GM10248 (cell line): ENCODE results near the gene ARHGAP33.

Source experiments
- CTCF ChIA-PET: fragments of 300-600 bp; sonication (Branson Sonifier 250); formaldehyde crosslinking; extraction: SDS; loops from one replicate; lab custom pipeline; 2021; ENCODE audit warnings: antibody characterized with exemption; lab: Yijun Ruan, JAX
- POLR2A ChIA-PET: fragments of 350-650 bp; sonication (Branson Sonifier 250); formaldehyde crosslinking; extraction: SDS; loops from one replicate; lab custom pipeline; 2020; ENCODE audit warnings: antibody characterized with exemption; lab: Yijun Ruan, JAX
- DNase-seq: peaks from one replicate; pipeline ENCODE4 v3.0.0; 2012; ENCODE audit errors: extremely low spot score
- TF ChIP-seq, protein P1 (sequence below): IDR thresholded peaks from 2 replicates; pipeline ENCODE4 v1.5.1; 2012; ENCODE audit warnings: mild to moderate bottlenecking, low read depth; ENCODE audit errors: extremely low read depth, missing control alignments, control extremely low read depth

ARHGAP33 gene

DNA sequence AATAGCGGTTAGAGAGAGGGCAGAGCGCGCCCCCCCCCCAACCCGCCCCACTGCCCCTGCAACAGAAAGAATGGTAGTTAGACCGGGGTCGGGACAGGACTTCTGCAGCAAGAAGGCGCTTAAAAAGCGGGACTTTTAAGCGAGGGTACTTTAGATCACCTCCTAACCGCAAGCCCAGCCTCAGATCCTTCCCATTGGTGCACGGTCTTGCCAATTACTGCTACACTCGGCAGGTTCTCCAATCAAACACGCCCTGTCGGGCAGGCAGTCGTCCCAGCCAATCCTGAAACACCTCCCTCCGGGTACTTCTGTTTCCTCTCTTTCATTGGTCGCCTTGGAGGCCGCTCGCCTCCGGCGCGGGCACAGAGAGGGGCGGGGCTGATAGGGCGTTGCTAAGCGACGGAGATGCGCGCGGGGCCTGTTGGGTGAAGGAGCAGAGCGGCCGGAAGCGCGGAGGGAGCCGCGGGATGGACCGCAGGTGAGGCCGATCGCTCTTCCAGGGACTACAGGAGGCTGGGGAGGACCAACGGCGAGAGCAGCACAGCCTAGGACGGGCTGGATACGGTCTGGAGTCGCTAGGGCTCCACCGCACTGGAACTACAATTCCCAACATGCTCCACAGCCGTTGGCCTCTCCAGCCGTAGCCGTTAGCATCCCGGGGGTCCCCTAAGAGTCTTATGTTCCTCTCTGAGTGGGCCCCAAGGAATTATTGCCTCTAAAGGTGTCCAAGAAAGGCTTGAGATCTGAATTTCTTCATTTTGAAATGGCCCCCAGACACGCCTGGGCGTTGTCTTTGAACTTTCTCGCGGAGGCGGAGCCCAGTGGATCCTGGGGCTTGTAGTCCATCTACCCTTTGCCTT is 17.4 kb upstream of the ARHGAP33 start, which contains the start of gene PROSER3:
Gene PROSER3 (plus strand): TSS at position 428 of the 860 bp plus-strand sequence. CDS start 40 bp downstream, at position 468.
- ChIA-PET CTCF (no interaction called here), POLR2A (no interaction called here)
- TF ChIP-seq, protein P1, sequence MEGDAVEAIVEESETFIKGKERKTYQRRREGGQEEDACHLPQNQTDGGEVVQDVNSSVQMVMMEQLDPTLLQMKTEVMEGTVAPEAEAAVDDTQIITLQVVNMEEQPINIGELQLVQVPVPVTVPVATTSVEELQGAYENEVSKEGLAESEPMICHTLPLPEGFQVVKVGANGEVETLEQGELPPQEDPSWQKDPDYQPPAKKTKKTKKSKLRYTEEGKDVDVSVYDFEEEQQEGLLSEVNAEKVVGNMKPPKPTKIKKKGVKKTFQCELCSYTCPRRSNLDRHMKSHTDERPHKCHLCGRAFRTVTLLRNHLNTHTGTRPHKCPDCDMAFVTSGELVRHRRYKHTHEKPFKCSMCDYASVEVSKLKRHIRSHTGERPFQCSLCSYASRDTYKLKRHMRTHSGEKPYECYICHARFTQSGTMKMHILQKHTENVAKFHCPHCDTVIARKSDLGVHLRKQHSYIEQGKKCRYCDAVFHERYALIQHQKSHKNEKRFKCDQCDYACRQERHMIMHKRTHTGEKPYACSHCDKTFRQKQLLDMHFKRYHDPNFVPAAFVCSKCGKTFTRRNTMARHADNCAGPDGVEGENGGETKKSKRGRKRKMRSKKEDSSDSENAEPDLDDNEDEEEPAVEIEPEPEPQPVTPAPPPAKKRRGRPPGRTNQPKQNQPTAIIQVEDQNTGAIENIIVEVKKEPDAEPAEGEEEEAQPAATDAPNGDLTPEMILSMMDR: no peak
- peak; percentile 99 for DNase-seq

DNA sequence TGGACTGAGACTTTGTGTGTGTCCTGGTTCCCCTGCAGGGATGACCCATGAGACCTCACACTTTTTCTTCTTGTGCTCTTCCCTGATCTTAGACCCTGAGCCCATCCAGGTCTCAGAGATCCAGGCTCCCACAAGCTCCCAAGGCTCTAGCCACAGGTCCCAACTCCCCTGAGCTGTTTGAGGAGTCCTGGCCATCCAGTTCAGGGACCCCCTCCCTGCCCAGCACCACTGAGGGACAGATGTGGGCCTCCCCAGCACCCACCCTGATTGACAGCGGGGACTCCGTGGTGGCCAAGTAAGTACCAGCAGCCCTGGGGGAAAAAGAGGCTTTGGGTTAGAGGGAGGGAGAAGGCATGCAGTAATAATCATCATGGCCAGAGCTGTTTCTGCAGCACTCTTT is 15.7 kb upstream of the ARHGAP33 start:
- no peak for DNase-seq
- TF ChIP-seq, protein P1: no peak
- CTCF ChIA-PET: interaction anchor here (1.4 kb wide), 1 partner anchor 15 kb away, joined by 3 read pairs; the partner anchor contains the start of genes PSENEN and U2AF1L4
- POLR2A ChIA-PET: no interaction called here

DNA sequence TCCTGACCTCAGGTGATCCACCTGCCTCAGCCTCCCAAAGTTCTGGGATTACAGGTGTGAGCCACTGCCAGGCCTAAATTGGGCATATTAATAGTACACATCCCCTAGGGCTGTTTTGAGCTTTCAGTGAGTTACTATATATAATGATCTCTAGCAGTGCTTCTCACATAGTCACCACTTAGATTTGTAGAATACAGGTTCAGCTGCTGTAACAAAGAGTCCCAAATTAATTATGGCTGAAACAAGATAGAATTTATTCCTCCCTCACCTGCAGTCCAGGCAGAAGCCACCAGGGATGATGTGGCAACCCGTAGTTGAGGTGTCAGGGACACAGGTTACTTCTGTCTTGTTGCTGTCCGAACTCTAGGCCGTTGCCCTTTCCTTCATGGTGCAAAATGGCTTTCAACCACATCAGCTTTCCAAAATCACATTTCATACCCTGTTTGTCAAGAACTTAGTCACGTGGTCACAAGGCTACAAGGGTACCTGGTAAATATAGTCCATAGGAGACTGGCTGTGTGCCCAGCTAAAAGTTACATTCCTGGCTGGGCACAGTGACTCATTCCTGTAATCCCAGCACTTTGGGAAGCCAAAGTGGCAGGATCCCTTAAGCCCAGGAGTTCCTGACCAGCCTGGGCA is 14.5 kb upstream of the ARHGAP33 start:
- POLR2A ChIA-PET: no interaction called here
- CTCF ChIA-PET: interaction anchor here (0.7 to 1.4 kb wide), 2 partner anchors 8 to 16 kb away, joined by 3 read pairs; partner anchors contain the start of genes PSENEN and U2AF1L4
- no peak for DNase-seq
- TF ChIP-seq, protein P1: no peak

DNA sequence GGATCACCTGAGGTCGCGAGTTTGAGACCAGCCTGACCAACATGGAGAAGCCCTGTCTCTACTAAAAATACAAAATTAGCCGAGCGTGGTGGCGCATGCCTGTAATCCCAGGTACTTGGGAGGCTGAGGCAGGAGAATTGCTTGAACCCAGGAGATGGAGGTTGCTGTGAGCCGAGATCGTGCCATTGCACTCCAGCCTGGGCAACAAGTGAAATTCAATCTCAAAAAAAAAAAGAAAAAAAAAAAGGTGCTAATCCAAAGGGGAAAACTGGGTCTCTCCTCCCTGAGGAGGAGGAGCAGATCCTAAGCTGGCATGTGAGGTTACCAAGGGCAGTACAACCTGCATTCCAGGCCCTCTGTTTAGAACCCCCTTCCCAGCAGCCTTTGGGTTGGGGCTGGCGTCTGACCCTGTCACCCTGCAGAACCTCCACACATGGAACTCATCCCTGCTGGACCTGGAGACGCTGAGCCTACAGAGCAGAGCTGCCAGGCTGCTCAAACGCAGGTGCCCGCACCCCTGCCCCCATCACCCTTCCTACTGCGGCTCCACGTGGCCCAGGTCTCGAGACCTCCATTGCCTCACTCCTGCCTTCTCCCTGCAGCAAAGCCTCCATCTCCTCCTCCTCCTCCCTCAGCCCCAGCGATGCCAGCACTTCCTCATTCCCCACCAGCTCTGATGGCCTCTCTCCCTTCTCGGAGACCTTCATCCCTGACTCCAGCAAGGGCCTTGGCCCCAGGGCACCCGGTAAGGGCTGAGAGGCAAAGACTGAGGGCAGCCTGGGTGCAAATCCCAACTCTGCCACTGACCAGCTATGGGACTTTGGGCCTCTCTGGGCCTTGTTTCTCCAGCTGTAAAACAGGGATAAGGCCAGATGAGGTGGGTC is 10.7 kb upstream of the ARHGAP33 start:
- ChIA-PET POLR2A (no interaction called here), CTCF (interaction anchor here (1.2 kb wide), 1 partner anchor 17 kb away, joined by 3 read pairs; the partner anchor contains the start of gene LIN37)
- TF ChIP-seq, protein P1: no peak
- no peak for DNase-seq

DNA sequence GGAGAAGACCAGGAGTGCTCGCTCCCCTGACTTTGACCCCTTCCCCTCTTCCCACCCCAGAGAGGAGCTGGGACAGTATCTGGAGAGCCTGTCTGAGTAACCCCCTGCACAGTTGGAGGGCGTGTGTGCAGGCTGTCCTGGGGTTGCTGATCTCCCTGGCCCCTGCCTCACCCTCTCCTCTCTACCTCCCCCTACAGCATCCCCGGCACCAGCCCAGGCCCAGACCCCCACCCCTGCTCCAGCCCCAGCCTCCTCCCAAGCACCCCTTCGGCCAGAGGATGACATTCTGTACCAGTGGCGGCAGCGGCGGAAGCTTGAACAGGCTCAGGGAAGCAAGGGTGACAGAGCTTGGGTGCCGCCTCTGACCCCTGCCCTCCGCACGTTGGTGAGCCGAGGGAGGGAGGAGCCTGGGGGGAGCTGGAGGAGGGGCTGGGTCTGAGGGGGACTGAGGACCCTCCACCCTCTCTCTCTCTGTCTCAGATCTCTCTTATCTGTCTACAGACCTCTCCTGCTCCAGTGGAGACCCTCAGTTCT is 8.7 kb upstream of the ARHGAP33 start:
- TF ChIP-seq, protein P1: no peak
- DNase-seq: no peak
- ChIA-PET POLR2A (interaction anchor here (0.8 kb wide), 1 partner anchor 18 kb away, joined by 3 read pairs; the partner anchor contains the start of gene LIN37), CTCF (interaction anchor here (1.6 kb wide), 1 partner anchor 18 kb away, joined by 5 read pairs; the partner anchor contains the start of gene LIN37)
